Measurements from ENCODE around the gene FBXO21. TPM values are rescaled to one million over a fixed set of nuclear protein-coding genes. Genes with fewer than 3 reads are reported as not detected.

Gene FBXO21
- total and polyA plus RNA-seq, 4 donors = 9.7 to 111 (median 29.4) TPM

DNA sequence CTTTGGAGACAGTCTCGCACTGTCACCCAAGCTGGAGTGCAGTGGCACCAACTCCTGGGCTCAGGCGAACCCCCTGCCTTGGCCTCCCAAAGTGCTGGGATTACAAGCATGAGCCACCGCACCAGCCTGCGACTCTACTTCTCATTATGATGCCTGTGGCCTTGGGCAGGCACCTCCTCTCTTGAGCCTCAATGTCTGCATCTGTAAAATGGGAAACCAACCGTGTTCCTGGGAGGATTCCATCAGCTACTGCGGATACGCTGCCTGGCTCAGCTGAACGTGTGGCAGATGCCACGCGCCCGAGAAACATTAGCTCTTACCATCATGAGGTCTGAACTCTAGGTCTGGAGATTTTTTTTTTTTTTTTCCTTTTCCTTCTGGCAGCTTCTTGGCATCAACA, 96.8 kb downstream of the FBXO21 start:
- WGBS, 2 donors = 79 to 94% methylated on average over 11 of the region's 11 CpGs
- DNase-seq (no peak), ATAC-seq (ENCODE audit: insufficient read depth, low FRiP score) (no peak)
- Histone ChIP-seq H3K9ac (ENCODE audit: insufficient read depth in 1 of 2, low read length in 2 of 2) (no peak overlapping the region), H3K36me3 (ENCODE audit: control insufficient read depth in 4 of 4, insufficient read depth in 4 of 4, low read length in 4 of 4) (no peaks in the 10 kb centered on the region), H3K27ac (ENCODE audit: low read depth in 1 of 2, low read length in 1 of 2) (no peak overlapping the region), H3K9me3 (ENCODE audit: control insufficient read depth in 4 of 4, insufficient read depth in 3 of 4, low read length in 3 of 4) (peaks cover 0 to 4% (median 0%) of the 10 kb centered on the region in 4 donors), H3K4me3 (no peak overlapping the region), H3K4me1 (ENCODE audit: control insufficient read depth in 5 of 5, insufficient read depth in 5 of 5, low read length in 5 of 5) (peaks cover 0 to 13% (median 0%) of the 10 kb centered on the region in 5 donors), H3K27me3 (ENCODE audit: control insufficient read depth in 3 of 3, insufficient read depth in 3 of 3, low read length in 2 of 3) (peaks cover 0 to 27% (median 23%) of the 10 kb centered on the region in 3 donors)
- TF ChIP-seq, protein P1, sequence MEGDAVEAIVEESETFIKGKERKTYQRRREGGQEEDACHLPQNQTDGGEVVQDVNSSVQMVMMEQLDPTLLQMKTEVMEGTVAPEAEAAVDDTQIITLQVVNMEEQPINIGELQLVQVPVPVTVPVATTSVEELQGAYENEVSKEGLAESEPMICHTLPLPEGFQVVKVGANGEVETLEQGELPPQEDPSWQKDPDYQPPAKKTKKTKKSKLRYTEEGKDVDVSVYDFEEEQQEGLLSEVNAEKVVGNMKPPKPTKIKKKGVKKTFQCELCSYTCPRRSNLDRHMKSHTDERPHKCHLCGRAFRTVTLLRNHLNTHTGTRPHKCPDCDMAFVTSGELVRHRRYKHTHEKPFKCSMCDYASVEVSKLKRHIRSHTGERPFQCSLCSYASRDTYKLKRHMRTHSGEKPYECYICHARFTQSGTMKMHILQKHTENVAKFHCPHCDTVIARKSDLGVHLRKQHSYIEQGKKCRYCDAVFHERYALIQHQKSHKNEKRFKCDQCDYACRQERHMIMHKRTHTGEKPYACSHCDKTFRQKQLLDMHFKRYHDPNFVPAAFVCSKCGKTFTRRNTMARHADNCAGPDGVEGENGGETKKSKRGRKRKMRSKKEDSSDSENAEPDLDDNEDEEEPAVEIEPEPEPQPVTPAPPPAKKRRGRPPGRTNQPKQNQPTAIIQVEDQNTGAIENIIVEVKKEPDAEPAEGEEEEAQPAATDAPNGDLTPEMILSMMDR (IDR thresholded peaks at IDR 0.05; ENCODE audit: control extremely low read depth, extremely low read depth) = no peak

DNA sequence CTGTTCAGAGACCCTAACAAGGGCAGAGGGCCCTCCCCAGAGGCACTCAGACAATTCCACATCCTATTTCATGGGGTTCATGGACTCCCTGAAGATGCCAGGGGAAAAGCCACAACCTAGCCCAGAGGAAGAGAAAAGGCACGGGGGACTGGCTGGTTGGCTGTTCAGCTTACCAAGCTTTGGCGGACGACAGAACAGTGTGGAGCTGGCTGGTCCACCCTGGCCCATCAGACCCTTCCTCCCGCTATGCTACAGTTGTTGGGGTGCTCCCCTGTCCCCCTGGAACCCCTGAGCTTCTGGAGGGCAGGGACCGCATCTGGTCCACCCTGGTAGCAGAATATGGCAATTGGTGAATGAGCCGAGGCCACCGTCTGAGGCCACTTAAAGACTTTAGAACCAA, 97.4 kb downstream of the FBXO21 start:
- Histone ChIP-seq H3K27me3 (ENCODE audit: control insufficient read depth in 3 of 3, insufficient read depth in 3 of 3, low read length in 2 of 3) (peaks cover 0 to 23% (median 18%) of the 10 kb centered on the region in 3 donors), H3K27ac (ENCODE audit: low read depth in 1 of 2, low read length in 1 of 2) (no peak overlapping the region), H3K4me1 (ENCODE audit: control insufficient read depth in 5 of 5, insufficient read depth in 5 of 5, low read length in 5 of 5) (peaks cover 0 to 13% (median 0%) of the 10 kb centered on the region in 5 donors), H3K9me3 (ENCODE audit: control insufficient read depth in 4 of 4, insufficient read depth in 3 of 4, low read length in 3 of 4) (peaks cover 0 to 4% (median 0%) of the 10 kb centered on the region in 4 donors), H3K4me3 (no peak overlapping the region), H3K9ac (ENCODE audit: insufficient read depth in 1 of 2, low read length in 2 of 2) (no peak overlapping the region), H3K36me3 (ENCODE audit: control insufficient read depth in 4 of 4, insufficient read depth in 4 of 4, low read length in 4 of 4) (no peaks in the 10 kb centered on the region)
- TF ChIP-seq, protein P1 (IDR thresholded peaks at IDR 0.05; ENCODE audit: control extremely low read depth, extremely low read depth) = no peak
- no peak for DNase-seq
- 90 to 95% methylated on average over 7 of the region's 7 CpGs for WGBS, 2 donors
- ATAC-seq (ENCODE audit: insufficient read depth, low FRiP score) = no peak

DNA sequence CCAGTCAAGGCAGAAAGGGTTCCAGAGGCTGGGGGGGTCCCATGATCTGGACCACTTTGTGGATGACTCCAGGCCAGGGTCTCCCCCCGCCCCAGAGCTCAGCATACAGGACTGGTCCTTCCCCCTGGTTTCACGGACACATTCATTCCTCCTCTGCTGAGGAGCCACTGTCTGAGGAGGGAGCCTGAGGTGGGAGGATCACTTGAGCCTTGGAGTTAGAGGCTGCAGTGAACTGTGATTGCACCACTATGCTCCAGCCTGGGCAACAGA, 97.8 kb downstream of the FBXO21 start:
- Histone ChIP-seq H3K4me3 (no peak overlapping the region), H3K27me3 (ENCODE audit: control insufficient read depth in 3 of 3, insufficient read depth in 3 of 3, low read length in 2 of 3) (peaks cover 0 to 20% (median 13%) of the 10 kb centered on the region in 3 donors), H3K4me1 (ENCODE audit: control insufficient read depth in 5 of 5, insufficient read depth in 5 of 5, low read length in 5 of 5) (peaks cover 0 to 13% (median 0%) of the 10 kb centered on the region in 5 donors), H3K9me3 (ENCODE audit: control insufficient read depth in 4 of 4, insufficient read depth in 3 of 4, low read length in 3 of 4) (peaks cover 0 to 4% (median 0%) of the 10 kb centered on the region in 4 donors), H3K9ac (ENCODE audit: insufficient read depth in 1 of 2, low read length in 2 of 2) (no peak overlapping the region), H3K36me3 (ENCODE audit: control insufficient read depth in 4 of 4, insufficient read depth in 4 of 4, low read length in 4 of 4) (no peaks in the 10 kb centered on the region), H3K27ac (ENCODE audit: low read depth in 1 of 2, low read length in 1 of 2) (no peak overlapping the region)
- 94 to 95% methylated on average over 2 of the region's 2 CpGs for WGBS, 2 donors
- no peak for DNase-seq
- no peak for ATAC-seq (ENCODE audit: insufficient read depth, low FRiP score)
- TF ChIP-seq, protein P1 (IDR thresholded peaks at IDR 0.05; ENCODE audit: control extremely low read depth, extremely low read depth) = no peak

Other genes with a start within 250 kb of the FBXO21 start
- 10 to 100 TPM in 1 of 2 donors, 1 to 10 TPM in 1; 9.2 to 17.1 TPM for gene TESC, start 91.1 kb downstream of the FBXO21 start, total RNA-seq
- 10 to 100 TPM in 1 of 2 donors, 1 to 10 TPM in 1; 5.4 to 11.7 TPM for gene TESC, start 91.1 kb downstream of the FBXO21 start, polyA plus RNA-seq
- 1 to 10 TPM in 1 of 2 donors, under 1 TPM in 1; 0.80 to 2.4 TPM for gene NOS1, start 171.2 kb upstream of the FBXO21 start, total RNA-seq
- gene NOS1, start 171.2 kb upstream of the FBXO21 start, polyA plus RNA-seq = under 1 TPM; 0.25 to 0.69 TPM

Data from lung (tissue), 12 donors.